K562 (cell line): ENCODE results near the gene IFIT2. TPM values are rescaled to one million over a fixed set of nuclear protein-coding genes. Genes with fewer than 3 reads are reported as not detected.

ENCODE experiments used
- REST ChIP-seq, 2 experiments: fragments of 450-650 bp; formaldehyde crosslinking in 1 of 2; IDR thresholded peaks; 2 replicates each; pipeline versions ENCODE4 v1.4.0 to v1.6.1; 2014 to 2020; ENCODE audit warnings: mild to moderate bottlenecking in 2 of 2, borderline replicate concordance in 1 of 2, low read depth in 1 of 2
- SFPQ ChIP-seq: fragments of 200-400 bp; formaldehyde crosslinking; IDR thresholded peaks from 2 replicates; pipeline ENCODE4 v1.6.1; 2017; ENCODE audit warnings: mild to moderate bottlenecking, low read depth, low read length, moderate library complexity
- ZNF143 ChIP-seq: sonication (generic); formaldehyde crosslinking; IDR thresholded peaks from 2 replicates; pipeline ENCODE4 v1.9.0; 2022; ENCODE audit warnings: mild to moderate bottlenecking, missing genetic modification reagents
- polyA plus RNA-seq, 8 experiments: library from polyadenylated mRNA; depleted of rRNA in 4 of 8; stranded (reverse) in 5 of 8; unstranded in 3 of 8; fragments of >200 nt; fragmentation: Nextera tagmentation in 2 of 8; fragmentation: Illumina TruSeq in 1 of 8; extraction: Ambion mirVana in 2 of 8; extraction: Trizol in 1 of 8; gene quantifications; 2 replicates each; pipeline versions ENCODE4 v1.2.1 to v1.2.3, GENCODE V29; 2011 to 2014; ENCODE audit warnings: inconsistent platforms in 1 of 8, missing spikeins in 1 of 8
- total RNA-seq, 7 experiments: library from RNA; depleted of rRNA in 6 of 7; stranded (reverse); fragments of >200 nt in 6 of 7; fragmentation: Illumina TruSeq in 2 of 7; extraction: Trizol in 2 of 7; gene quantifications; 2 replicates each; pipeline versions ENCODE4 v1.2.1 to v1.2.3, GENCODE V29; 2011 to 2021; ENCODE audit warnings: low replicate concordance in 1 of 7
- TF ChIP-seq, protein P1 (sequence below): IDR thresholded peaks from 3 replicates; pipeline ENCODE4 v1.6.1; 2011; ENCODE audit warnings: borderline replicate concordance, mild to moderate bottlenecking; ENCODE audit not compliant: insufficient read length, insufficient read depth

Gene IFIT2
- total and polyA plus RNA-seq, 9 of the 15 experiments (the other 6 are each of a cell fraction or from before 2014, with no cell fraction given) = 0.03 to 0.25 (median 0.10) TPM; not detected in 1

DNA sequence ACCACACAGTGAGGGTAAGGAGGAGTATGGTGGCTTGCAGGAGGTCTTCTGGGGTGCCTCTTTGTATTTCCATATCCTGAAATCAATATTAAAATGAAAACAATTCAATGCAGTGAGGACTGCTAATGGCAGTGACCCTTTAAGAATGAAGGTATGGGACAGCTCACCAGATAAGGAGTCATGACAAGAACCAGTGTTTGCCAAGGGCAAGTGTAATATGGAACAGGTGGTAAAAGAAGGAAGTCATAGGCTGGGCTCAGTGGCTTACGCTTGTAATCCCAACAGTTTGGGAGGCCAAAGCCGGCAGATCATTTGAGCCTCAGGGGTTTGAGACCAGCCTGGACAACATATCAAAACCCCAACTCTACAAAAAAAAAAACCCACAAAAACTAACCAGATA lies 30.3 kb upstream of the IFIT2 start (continued):
- TF ChIP-seq REST (IDR thresholded peaks at IDR 0.05; ENCODE audit: borderline replicate concordance) = no peak
- TF ChIP-seq REST (CRISPR knock-in tag; IDR thresholded peaks at IDR 0.05; ENCODE audit: low read depth) = no peak
- TF ChIP-seq, protein P1, sequence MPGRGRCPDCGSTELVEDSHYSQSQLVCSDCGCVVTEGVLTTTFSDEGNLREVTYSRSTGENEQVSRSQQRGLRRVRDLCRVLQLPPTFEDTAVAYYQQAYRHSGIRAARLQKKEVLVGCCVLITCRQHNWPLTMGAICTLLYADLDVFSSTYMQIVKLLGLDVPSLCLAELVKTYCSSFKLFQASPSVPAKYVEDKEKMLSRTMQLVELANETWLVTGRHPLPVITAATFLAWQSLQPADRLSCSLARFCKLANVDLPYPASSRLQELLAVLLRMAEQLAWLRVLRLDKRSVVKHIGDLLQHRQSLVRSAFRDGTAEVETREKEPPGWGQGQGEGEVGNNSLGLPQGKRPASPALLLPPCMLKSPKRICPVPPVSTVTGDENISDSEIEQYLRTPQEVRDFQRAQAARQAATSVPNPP = no peak
- no peak for TF ChIP-seq SFPQ
- no peak for TF ChIP-seq ZNF143 (CRISPR knock-in tag)
- TF ChIP-seq, all 486 proteins: peak for 0
